Measurements from ENCODE around the gene CENPA.

- TF ChIP-seq SP1 (IDR thresholded peaks at IDR 0.05) (no peak), LEF1 (IDR thresholded peaks at IDR 0.05; ENCODE audit: borderline replicate concordance) (no peak), FOXM1 (IDR thresholded peaks at IDR 0.05; ENCODE audit: borderline replicate concordance) (no peak), TARDBP (IDR thresholded peaks at IDR 0.05) (no peak), CTBP1 (IDR thresholded peaks at IDR 0.05; ENCODE audit: borderline replicate concordance) (no peak), ELF4 (IDR thresholded peaks at IDR 0.05) (no peak), HDGF (IDR thresholded peaks at IDR 0.05; ENCODE audit: borderline replicate concordance) (no peak), SUZ12 (IDR thresholded peaks at IDR 0.05) (no peak), ZNF384 (IDR thresholded peaks at IDR 0.05) (no peak), FOXA1 (IDR thresholded peaks at IDR 0.05) (no peak), ARNT (IDR thresholded peaks at IDR 0.05) (no peak)
- TF ChIP-seq, protein P1, sequence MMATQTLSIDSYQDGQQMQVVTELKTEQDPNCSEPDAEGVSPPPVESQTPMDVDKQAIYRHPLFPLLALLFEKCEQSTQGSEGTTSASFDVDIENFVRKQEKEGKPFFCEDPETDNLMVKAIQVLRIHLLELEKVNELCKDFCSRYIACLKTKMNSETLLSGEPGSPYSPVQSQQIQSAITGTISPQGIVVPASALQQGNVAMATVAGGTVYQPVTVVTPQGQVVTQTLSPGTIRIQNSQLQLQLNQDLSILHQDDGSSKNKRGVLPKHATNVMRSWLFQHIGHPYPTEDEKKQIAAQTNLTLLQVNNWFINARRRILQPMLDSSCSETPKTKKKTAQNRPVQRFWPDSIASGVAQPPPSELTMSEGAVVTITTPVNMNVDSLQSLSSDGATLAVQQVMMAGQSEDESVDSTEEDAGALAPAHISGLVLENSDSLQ (IDR thresholded peaks at IDR 0.05) = no peak
Observed at GRCh38 chr2:26770986-26771586, 14.8 kb upstream of the CENPA start.
